ENCODE measurements around the gene USP40.

Gene USP40

DNA sequence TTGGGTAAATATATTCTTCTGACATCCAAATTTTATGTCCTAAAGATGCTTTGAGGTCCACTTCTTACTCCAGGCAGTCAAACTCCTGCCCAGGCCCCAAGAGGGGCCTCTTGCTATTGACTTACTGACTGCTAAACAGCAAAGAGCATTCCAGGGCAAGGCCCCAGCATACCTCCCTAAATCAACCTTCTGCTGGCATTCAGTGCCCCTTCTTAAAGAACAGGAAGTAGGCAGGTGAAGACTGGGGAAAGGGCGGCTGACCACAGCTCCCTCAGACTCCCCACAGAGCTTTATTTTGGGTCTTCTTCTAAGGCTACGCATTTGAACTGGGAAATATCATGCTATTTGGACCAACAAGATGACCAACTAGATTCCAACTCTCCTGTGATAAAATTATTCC is 68.9 kb downstream of the USP40 start:
- TF ChIP-seq, protein P1, sequence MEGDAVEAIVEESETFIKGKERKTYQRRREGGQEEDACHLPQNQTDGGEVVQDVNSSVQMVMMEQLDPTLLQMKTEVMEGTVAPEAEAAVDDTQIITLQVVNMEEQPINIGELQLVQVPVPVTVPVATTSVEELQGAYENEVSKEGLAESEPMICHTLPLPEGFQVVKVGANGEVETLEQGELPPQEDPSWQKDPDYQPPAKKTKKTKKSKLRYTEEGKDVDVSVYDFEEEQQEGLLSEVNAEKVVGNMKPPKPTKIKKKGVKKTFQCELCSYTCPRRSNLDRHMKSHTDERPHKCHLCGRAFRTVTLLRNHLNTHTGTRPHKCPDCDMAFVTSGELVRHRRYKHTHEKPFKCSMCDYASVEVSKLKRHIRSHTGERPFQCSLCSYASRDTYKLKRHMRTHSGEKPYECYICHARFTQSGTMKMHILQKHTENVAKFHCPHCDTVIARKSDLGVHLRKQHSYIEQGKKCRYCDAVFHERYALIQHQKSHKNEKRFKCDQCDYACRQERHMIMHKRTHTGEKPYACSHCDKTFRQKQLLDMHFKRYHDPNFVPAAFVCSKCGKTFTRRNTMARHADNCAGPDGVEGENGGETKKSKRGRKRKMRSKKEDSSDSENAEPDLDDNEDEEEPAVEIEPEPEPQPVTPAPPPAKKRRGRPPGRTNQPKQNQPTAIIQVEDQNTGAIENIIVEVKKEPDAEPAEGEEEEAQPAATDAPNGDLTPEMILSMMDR (conservative IDR thresholded peaks at IDR 0.05; ENCODE audit: low read depth, low read length): no peak
- no peak overlapping the region for H3K4me3 ChIP-seq (ENCODE audit: low read length)
- no peak for DNase-seq (ENCODE audit: low read depth)

GRCh38 chr2:233495503-233496496 is 70.8 kb downstream of the USP40 start:
- no peak for DNase-seq (ENCODE audit: low read depth)
- no peak overlapping the region for H3K4me3 ChIP-seq (ENCODE audit: low read length)
- TF ChIP-seq, protein P1 (conservative IDR thresholded peaks at IDR 0.05; ENCODE audit: low read depth, low read length): no peak

GRCh38 chr2:233492751-233493150 is 73.8 kb downstream of the USP40 start:
- H3K4me3 ChIP-seq (ENCODE audit: low read length): no peak overlapping the region
- TF ChIP-seq, protein P1 (conservative IDR thresholded peaks at IDR 0.05; ENCODE audit: low read depth, low read length): no peak
- DNase-seq (ENCODE audit: low read depth): no peak

- TF ChIP-seq, protein P1 (conservative IDR thresholded peaks at IDR 0.05; ENCODE audit: low read depth, low read length): no peak
- no peak for DNase-seq (ENCODE audit: low read depth)
- no peak overlapping the region for H3K4me3 ChIP-seq (ENCODE audit: low read length)
Observed at GRCh38 chr2:233492078-233492477, 74.5 kb downstream of the USP40 start.

DNA sequence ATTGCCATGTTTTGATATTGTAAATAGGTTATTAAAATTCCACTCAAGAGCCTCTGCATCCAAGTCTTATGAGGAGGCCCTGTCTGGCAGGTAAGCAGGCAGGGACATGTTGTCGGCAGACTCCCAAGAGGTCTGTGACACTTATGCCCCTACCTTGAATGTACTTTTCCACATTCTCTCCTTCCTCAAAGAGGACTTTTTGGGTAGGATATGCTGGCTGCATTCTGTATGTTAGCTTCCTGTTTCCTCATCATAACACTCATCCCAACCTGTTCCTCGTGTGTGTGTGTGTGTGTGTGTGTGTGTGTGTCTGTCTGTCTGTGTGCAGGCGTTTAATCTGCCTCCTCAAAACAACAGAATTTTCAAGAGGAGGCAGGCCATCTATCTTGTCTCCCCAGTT is 75.3 kb downstream of the USP40 start:
- no peak for DNase-seq (ENCODE audit: low read depth)
- TF ChIP-seq, protein P1 (conservative IDR thresholded peaks at IDR 0.05; ENCODE audit: low read depth, low read length): no peak
- H3K4me3 ChIP-seq (ENCODE audit: low read length): no peak overlapping the region

DNA sequence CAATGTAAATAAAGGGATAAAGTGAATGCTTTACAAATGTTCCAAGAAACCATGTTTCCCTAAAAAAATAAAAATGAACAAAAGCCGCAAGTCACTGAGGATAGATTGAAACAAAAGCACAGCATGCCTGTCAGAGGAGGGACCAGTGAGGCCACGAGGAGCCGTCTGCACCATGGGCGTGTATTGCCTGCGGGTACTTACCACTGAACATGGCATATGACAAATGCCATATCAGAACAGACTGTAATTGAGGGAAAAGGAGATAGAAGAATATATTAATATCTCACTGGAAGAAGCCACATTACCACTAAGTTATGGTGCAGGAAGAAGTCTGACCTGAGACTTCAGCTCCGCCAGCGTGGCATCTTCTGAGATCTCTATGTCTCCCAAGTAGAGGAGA is 75.8 kb downstream of the USP40 start:
- H3K4me3 ChIP-seq (ENCODE audit: low read length): no peak overlapping the region
- TF ChIP-seq, protein P1 (conservative IDR thresholded peaks at IDR 0.05; ENCODE audit: low read depth, low read length): no peak
- no peak for DNase-seq (ENCODE audit: low read depth)

GRCh38 chr2:233489666-233490065 is 76.9 kb downstream of the USP40 start:
- no peak for DNase-seq (ENCODE audit: low read depth)
- TF ChIP-seq, protein P1 (conservative IDR thresholded peaks at IDR 0.05; ENCODE audit: low read depth, low read length): no peak
- H3K4me3 ChIP-seq (ENCODE audit: low read length): no peak overlapping the region

Measured in retinal pigment epithelial cell (primary cell).